IPS-NIHi7 (cell line): ENCODE measurements around the gene BLOC1S2.
"Not testable (repeated sequence)": the region's sequence is repeated elsewhere in the genome, so short reads cannot be mapped to it uniquely, and the experiment has no call there.

Experiments
- DNase-seq: peaks from one replicate; pipeline ENCODE4 v3.0.0; 2012; ENCODE audit warnings: mixed read lengths; ENCODE audit errors: extremely low spot score

Gene BLOC1S2

DNA sequence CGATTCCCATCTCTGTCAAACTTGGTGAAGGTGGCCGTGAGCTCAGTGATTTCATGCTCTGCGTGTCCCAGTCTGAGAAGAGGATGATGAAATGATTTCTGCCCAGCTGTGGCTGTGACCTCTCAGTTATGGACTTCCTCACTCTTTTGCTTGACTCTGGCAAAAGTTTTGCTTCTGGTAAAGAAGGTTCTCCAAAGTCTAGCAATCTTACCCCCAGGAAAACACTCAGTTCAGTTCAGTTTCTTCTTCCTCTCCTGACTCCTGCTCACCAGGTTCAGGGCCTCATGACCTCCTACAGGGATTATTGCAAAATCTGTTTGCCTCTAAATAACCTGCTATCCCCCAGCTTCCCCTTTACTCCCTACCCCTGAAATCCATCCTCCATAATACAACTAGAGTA lies 4.9 kb upstream of the BLOC1S2 start:
- no peak for DNase-seq

DNA sequence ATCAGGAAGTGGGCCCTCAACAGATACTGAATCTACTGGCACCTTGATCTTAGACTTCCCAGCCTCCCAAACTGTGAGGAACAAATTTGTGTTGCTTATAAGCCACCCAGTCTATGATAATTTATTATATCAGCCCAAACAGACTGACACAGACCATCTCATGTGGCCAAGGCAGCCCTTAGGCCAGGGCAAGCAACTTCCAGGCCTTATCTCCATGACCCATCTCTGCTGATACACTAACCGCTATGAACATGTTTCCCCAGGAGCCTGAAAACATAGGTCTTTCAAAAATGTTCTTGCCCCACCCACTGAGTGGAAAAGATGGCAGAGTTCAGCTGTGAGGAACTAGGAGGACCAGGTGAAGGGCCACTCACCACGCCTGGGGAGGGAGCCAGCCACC lies 3.2 kb upstream of the BLOC1S2 start:
- no peak for DNase-seq

DNA sequence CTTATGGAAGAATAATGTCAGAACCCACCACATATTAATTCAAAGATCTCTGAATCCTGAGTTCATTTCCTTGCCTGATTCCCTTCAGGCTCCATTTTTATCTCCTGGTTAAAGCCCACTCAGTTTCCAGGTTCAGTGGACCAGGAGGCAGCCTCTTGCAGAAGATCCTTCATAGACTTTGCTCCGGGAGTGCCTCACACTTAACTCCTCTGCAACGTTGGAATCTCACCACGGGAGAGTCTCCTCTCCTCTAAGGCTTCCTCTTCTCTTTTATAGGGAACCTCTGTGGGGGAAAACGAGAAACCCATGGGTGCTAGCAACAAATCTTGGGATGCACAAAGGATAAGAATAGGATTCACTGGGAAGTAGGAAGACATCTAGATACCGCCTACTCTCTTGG lies 1.7 kb upstream of the BLOC1S2 start:
- no peak for DNase-seq

DNA sequence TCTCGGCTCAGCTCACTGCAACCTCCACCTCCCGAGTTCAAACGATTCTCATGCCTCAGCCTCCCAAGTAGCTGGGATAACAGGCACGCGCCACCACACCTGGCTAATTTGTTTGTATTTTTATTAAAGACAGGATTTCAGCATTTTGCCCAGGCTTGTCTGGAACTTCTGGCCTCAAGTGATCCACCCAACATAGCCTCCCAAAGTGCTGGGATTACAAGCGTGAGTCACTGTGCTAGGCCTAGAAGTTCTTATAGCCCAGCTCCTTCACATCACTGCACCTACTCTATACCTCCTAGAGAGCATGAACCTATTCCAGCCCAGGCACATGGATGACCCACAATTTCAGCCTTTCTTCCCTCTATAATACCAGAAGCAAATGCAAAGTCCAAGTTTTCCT lies 1.3 kb upstream of the BLOC1S2 start:
- DNase-seq: no peak

DNA sequence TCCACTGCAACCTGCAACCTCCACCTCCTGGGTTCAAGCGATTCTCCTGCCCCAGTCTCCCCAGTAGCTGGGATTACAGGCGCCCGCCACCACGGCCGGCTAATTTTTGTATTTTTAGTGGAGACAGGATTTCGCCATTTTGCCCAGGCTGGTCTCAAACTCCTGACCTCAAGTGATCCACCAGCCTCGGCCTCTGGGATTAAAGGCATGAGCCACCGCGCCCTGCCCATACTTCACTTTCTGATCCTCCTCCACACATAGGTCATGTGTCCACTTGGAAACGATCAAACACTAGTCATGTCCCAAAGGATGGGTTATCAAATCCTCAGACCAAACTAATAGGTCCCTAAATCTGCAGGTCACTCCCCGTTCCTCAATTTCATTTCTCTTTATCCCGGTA lies 1.2 kb downstream of the BLOC1S2 start:
- not testable (repeated sequence) for DNase-seq

DNA sequence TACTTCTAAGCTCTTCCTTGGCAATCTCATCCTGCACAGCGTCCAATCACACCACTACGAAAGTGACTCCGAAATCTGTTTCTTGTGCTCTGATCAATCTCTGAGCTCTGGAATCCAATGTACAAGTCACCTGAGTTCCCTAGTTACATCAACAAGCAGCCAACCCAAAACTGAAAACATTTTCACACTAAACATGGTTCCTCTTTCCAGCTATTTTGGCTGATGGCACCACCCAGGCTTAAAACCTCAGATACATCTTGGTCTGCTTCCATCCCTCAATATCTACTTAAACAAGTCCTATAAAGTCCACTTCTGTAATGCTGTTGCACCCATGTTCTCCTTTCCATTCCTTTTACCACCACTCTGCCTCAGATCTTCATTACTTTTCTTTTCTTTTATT lies 3.6 kb downstream of the BLOC1S2 start:
- no peak for DNase-seq

DNA sequence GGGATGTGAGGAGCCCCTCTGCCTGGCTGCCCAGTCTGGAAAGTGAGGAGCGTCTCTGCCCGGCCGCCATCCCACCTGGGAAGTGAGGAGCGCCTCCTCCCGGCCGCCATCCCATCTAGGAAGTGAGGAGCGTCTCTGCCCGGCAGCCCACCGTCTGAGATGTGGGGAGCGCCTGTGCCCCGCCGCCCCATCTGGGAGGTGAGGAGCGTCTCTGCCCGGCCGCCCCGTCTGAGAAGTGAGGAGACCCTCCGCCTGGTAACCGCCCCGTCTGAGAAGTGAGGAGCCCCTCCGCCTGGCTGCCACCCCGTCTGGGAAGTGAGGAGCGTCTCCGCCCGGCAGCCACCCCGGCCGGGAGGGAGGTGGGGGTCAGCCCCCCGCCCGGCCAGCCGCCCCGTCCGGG lies 9.5 kb downstream of the BLOC1S2 start:
- DNase-seq: not testable (repeated sequence)

DNA sequence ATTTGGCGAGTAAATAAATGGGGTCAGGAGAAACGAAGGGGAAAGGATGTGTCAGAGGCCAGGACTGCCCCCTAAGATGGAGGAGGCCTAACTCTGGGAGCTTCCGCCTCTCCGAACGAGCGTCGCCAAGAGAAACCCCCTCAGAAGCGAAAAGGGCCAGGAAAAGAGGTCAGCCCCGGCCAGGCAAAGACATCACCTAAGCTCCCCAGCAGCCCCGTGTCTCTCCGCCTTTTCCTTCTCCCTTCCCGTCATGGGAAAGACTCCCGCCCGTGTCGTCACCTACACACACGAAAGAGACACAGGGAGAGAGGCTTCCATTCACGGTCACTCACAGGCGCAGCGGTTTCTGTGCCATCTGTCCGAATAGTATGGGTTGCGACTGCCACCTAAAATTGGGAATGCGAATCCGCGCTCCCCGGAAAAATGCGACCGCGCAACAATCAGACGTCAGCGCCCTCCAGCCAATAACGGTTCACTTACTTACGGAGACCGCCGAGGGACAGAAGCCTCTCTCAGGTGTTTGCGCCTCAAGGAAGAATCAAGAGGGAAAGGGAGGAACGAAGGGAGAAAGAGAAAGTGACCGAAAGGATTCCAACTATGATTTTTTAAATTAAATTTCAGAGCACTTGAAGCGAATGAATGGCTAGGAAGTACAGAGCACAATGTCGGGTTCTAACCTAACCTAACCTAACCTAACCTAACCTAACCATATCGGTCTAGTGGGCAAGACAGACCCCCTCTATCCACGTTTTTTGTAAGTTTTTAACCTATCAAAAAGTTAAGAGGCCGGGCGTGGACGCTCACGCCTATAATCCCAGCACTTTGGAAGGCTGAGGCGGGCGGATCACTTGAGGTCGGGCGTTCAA lies 19.0 kb downstream of the BLOC1S2 start, which contains the start of gene CWF19L1:
CWF19L1 (minus strand) TSS at position 400 of the 866 bp plus-strand sequence; CDS start at position 355, 45 bp downstream.
- peak; percentile 90 for DNase-seq

DNA sequence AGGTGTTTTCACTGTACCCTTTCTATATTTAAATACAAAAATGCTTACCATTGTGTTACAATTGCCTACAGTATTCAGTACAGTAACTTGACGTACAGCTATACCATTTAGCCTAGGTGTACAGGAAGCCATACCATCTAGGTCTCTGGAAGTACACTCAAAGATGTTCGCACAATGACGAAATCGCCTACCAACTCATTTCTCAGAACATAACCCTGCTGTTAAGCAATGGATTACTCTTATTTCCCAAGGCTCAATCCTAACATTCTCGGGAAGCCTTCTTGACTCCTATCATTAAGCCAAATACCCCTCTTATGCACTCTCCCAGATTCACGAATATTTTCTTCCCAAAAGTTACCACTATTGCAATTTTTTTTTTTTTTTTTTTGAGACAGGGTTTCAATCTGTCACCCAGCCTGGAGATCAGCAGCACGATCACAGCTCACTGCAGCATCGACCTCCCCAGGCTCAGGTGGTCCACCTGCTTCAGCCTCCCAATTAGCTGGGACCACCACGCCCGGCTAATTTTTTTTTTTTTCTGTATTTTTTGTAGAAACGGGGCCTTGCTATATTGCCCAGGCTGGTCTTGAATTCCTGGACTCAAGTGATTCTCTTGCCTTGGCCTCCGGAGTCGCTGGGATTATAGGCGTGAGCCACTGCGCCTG lies 20.5 kb downstream of the BLOC1S2 start:
- no peak for DNase-seq

DNA sequence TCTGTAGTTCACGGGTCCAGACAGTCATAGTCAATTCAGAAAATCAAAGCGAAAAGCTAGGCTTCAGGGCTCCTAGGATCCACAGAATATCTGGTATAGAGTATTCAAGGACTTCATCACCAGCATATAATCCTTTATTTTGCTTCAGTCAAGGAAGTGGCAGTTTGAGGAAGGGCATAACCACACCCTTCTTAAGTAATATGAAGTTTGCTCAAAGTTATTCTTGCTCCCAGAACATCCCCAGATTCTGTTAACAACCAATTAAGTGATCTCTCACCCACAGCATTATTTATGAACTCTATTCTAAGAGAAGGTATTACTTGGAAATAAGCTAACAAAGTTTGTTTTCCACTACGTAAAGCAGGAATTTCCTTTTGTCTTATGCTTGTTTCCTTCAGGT lies 32.3 kb downstream of the BLOC1S2 start:
- no peak for DNase-seq

DNA sequence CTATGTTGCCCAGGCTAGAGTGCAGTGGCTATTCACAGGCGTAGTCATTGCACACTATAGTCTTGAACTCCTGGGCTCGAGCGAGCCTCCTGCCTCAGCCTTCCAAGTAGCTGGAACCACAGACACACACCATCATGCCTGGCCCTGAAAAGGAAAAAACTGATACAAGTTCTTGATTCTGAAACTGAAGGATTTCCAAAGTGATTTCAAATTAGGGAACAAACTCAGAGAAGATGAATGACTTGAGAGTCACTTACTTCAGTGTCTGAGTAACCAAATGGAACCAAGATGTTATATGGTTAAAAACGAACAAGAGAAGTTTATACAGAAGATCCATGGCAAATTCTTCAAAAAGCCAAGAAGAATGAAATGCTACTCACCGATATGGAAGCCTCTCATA lies 33.4 kb downstream of the BLOC1S2 start:
- DNase-seq: no peak

DNA sequence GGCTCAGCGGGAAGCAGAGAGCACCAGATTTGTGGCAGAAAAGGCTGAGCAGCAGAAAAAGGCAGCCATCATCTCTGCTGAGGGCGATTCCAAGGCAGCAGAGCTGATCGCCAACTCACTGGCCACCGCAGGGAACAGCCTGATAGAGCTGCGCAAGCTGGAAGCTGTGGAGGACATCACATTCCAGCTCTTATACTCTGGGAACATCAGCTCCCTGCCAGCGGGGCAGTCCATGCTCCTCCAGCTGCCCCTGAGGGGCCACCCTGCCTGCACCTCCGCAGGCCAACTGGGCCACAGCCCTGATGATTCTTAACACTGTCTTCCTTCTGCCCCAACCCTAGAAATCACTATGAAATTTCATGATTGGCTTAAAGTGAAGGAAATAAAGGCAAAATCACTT lies 37.7 kb downstream of the BLOC1S2 start:
- no peak for DNase-seq

DNA sequence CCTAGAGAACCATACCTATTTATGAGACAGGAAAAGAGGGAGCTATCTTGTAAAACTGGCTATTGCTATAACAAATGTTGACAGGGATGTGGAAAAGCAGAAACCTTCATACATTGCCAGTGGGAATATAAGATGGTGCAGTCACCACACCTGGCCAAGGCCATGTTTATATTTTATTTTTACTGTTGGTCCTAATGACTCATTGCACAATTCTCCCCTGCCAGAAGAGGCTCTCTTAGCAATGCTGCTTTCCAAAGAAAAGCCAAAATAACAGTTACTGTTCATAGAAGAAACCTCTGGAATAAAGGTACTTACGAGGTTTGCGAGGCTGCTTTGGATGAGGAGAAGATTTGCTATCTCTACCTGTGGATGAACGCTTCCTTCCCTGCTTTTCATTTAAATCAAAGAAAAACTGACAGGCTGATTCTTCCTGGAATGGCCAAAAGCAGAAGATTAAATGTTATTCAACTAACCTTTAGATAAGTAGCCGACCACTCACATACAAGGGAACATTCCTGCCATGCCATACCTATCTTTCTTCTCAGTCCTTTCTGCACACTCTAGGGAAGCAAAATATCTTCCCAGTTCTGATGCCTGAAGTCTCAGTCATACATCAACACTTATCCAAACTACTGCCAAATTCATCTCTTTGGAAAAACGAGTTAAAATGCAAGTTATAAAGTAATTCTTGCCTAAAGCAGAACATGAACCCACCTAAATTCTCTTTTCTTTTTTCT lies 40.8 kb downstream of the BLOC1S2 start:
- DNase-seq: no peak

DNA sequence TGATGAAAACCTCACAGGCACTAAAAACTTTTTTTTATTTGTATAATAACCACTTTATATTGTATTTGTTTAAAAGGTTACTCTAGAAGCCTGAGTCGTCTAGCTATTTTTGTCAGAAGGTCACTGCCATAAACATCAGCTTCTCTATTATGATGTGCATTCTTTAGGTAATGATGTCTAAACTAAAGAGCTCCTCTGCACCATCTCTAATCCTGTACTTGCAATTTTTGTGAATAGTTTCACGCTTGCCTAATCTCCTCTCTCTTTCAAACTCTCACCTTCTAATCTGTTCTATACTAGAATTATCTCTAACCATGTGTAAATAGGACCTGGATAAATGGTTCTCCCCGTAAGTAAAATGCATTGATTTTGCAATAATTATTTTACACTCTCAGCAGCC lies 46.6 kb downstream of the BLOC1S2 start:
- no peak for DNase-seq

DNA sequence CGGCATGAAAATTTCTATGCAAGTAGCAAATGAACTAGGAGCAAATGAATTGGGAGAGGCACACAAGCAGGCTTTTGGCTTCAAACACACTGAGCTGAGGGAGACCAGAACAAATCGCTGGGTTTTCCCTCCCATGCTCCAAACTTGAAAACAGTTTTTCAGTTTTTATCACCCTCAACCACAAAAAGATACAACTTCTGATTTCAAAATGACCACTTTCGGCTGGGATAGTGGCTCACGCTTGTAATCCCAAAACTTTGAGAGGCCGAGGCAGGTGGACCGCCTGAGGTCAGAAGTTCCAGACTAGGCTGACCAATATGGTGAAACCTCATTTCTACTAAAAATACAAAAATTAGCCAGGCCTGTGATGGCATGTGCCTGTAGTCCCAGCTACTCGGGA lies 48.1 kb downstream of the BLOC1S2 start:
- no peak for DNase-seq

DNA sequence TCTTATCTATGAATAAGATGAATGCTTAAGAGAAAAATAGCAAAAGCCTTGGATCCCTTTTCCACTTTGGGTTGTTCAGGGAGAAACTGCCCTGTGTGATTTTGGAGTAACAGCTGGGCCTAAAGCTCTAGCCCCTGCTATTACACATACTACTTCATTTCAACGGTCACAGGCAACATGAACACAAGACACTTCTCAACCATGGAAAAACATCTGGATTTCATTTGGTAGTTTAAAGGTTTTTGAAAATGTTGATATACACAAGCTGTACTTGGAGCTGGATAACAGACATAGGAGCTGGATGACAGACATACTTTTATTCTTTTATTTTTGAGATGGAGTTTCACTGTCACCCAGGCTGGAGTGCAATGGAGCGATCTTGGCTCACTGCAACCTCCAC lies 54.4 kb downstream of the BLOC1S2 start:
- DNase-seq: no peak

DNA sequence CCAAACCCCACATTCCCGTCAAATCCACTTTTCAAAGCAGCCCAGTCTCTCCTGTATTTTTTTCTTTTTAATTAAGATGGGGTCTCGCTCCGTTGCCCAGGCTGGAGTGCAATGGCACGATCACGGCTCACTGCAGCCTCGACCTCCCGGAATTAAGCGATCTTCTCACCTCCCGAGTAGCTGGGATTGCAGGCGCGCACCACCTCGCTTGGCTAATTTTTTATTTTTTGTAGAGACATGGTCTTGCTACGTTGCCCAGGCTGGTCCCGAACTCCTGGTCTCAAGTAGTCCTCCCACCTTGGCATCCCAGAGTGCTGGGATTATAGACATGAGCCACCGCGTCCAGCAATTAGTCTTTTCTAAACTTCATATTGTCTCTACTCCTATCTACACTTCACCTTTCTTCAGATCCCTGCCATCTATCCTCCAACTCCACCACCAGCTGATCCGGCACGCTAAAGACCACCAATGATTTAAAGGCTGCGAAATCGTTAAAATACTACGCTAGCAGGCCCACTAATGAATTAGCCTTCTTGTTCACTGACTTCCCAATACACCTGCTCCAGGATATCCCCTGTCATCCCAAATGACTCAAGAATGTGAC lies 56.6 kb downstream of the BLOC1S2 start:
- no peak for DNase-seq

DNA sequence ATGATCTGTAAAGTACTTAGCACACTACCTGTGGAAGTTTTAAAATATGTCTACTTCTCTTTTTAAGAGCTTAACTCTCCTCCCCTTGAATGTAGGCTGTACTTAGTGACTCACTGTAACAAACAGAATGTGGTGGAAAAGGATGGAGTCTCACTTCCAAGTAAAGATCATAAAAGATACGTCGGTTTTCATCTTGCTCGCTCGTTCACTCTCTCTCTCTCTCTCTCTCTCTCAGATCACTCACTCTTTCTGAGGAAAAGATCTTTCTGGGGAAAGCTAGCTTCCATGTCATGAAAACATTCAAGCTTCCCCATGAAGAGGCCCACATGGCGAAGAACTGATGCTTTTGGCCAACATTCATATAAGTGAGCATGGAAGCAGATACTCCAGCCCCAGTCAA lies 62.6 kb downstream of the BLOC1S2 start:
- DNase-seq: no peak
